Epidermal melanocyte (primary cell): Measurements from ENCODE around the gene FBXO8.

Source experiments
- DNase-seq: peaks from one replicate; pipeline ENCODE4 v3.0.0; 2011; ENCODE audit warnings: low spot score; ENCODE audit not compliant: insufficient read length

Gene FBXO8

DNA sequence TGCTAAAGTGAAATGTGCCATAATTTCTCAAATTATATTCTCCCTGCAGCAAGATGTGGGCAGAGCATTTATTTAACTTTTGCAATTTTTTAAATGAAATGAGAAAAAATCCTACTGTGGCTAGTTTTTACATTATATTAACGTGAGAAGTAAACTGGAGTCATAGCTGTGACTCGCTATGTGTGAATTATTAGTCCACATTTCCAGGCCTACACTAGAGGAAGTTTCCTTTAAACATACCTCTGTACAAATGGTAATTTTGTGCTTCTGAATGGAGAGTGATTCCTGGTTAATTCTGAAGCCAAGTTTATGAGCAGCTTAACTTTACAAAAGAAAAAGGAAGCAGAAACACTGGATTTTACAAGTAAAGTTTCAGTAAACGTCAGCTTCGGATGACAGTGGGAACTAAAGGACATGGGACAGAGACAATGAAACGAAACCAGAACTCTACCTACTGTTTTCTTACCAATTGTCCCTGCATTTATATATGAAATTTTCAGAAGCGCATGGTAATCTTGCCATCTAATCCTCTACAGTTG lies 72.4 kb downstream of the FBXO8 start:
- no peak for DNase-seq

DNA sequence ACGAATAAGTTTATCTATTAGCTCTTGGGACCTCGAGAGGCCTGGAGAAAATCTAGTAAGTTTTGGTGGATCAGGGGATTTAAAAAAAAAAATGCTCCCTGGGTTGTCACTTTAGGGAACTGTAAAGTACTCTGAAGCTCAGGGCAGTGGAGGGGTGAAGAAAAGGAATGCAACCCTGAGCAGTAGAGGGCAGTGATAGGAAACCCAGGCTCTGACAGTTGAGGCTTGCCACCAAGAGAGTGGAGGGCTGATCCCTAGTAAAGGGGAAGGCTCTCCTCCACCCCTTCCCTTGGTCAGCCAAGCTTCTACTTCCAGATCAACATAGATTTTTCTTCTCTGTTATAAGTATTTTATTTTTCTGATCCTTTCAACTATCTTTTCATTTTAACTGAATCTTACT lies 73.1 kb downstream of the FBXO8 start:
- DNase-seq = no peak

DNA sequence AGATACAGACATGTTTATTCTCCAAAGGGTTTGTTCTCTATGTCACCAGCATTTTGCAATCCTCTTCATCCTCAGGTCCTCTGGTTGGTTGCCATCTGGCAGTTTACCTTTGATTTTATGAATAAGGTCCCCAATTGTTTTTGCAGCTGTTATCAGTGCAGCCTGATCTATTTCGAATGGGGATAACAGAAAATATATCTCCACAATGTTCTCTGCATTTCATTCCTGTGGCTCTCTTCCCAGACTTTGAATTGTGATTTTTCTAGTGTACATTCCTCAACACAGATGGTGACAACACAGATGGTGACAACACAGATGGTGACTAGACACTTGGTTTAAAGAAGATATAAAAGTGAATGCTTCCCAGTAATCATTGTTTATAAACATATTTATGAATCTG lies 74.1 kb downstream of the FBXO8 start:
- no peak for DNase-seq

DNA sequence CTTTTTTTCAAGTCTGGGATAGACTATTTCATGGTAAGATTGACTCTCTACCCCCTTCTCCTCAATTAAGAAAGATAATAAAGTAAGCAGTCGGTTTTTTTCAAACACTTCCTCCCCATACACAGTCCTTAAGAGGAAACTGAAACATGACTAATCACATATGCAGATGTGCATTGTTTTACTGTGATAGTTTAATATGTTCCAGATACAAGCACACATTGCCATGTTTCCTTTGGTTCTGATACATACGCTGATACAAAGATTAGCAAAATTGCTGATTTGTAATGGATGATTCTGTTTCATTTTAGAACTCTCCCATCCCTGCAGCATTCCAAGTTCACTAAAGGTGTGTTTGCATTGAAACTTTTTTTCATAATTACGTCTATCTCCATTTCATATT lies 76.1 kb downstream of the FBXO8 start:
- no peak for DNase-seq

DNA sequence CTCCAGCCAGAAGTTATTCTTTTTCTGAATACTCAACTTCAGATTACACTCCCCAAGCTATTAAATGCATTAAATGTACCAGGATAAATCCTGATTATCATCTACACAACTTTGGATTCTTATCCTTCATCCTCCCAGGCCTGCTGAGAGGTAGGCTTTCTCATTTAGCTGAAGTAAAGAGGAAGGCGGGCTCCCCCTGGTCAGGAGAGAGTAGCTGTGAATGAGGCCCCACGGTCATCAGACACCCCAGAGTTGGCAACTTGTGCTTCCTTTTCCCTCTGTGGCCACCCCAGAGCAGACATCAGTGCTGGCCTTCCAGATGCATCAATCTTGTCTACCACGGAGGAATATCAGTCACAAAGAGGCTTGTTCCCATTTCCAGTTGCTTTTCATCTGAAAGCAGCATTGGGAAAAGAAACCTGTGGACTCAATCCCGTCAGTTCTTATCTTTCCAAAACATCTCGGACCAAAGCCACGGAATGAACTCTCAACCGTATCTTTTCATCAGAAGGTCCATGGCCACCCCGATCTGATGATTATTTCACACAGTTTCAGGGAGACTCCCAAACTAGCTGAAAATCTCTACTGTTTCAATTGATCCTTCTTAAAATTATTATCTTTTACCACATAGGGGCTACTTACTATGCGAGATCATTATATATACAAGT lies 79.2 kb downstream of the FBXO8 start:
- no peak for DNase-seq

DNA sequence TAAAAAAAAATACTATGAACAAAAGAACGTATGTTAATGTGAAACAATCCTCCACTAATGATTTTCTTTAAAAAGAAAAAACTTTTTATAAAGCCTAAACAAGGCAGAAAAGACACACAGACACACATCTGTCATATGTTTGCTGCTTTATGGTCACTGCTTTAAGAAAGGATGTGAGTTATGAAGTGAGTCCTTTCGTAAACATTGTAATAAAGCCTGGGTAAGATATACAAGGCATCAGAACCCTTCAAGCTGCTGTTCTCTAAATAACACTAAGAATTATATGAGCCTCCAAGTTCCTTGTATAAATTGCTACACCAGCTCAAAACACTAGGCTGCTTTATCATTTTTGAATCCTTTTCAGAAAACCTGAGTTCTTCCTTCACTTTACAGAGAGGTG lies 81.6 kb downstream of the FBXO8 start:
- no peak for DNase-seq

DNA sequence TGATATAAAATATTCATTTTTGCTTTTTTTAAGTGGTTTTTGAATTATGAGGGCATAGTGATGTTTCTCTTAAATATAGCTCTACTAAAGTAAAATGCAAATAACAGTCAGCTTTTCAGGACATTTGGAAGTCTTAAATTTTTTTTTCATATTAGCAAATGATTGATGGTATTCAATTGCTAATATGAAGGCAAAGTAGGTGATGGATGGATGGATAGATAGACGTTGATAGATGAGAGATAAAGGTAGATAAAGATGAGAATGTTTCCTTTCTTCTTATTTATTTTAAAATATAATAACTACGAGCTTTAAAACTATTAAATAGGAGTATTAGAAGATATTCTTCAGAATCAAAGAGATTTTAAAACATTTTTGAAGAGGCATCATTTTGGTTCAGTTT lies 83.7 kb downstream of the FBXO8 start:
- no peak for DNase-seq

DNA sequence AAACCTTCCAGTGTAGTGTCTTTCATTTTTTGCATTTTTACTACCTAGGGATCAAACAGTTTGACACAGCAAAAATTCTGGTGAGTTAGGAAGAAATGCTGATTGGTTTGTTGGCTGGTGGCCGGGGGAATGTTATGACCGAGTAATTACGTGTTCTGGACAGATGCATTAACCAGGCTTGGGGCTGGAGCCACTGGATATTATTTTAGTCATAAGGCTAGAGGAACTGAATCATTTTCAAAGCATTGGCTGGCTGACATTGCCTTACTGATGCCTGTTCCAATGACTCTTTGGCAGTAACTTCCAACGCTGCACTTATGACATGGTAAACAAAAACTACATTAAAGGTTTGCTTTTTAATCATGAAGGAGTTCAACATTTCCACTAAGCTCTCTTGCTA lies 84.6 kb downstream of the FBXO8 start:
- DNase-seq = no peak

DNA sequence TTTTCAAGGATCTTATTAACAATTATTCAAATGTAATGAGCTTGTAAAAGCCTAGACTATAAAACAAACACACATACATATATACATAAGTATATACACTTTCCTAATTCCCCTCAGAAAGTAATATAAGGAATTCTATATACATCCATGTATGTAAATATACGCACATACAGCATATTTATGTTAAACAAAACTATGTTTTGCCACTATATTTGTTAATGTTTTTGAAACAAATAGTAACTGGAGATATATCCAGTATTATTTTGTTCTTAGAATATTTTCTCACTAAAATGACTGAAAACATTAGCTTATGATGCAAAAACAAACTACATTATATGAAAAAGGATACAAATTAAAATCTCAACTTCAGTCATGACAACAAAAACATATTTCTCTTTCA lies 85.1 kb downstream of the FBXO8 start:
- DNase-seq = no peak

DNA sequence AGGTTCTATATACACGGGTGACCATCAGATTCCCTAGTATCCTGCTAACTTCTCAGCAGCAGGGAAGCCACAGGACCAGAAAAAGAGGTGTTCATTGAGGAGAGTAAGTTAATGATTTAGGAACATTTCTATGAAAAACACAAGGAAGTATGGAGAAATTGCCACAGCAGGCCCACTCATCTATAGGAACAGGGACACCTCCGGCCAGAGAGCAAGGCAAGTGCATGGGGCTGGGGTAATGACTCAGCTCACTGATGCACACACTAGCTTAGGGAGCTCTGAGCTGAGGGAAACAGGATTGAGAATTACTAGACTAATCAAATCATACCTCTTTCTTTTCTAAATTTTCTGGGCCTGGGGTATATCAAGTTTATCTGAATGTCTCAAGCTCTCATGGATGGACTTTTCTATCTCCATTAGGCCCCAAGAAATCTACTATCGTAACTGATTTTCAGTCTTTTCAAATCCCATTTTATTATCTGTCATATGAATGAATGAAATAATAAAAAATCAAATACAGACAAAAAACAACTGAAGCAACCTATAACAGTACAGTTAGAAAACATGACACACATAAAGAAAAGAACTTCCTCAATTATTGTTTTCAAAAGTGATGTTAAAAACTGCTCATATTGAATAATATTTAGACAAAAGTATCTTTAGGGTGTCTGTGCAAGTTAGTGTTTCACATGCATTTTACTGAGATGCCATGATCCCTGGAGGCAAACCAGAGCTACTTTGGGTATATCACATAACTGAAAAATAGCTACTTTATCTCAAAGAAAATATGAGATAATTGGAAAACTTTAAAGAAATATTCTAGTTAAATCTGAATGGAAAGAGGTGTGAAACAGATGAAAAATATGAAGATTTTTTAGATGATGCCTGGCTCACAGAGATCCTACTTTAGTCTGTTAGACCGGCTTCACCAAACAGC lies 89.8 kb downstream of the FBXO8 start:
- DNase-seq = no peak

DNA sequence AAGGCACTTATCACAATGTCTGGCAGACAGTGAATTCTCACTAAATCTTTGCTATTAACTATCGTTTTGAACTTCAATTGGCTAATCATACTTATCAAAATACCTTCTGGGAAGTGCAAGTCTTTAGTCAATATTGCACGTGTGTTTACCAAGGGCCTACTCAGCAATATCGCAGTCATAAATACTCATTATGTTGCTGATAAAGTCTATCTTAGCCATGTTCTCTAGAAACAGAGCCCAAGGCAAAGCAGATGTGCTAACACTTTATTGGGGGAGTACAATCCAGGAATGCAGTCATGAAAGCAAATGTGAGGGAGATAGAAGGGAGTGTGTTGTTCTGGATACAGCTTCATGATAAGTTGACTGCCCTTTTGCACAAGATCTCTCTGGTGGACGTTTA lies 90.5 kb downstream of the FBXO8 start:
- no peak for DNase-seq

DNA sequence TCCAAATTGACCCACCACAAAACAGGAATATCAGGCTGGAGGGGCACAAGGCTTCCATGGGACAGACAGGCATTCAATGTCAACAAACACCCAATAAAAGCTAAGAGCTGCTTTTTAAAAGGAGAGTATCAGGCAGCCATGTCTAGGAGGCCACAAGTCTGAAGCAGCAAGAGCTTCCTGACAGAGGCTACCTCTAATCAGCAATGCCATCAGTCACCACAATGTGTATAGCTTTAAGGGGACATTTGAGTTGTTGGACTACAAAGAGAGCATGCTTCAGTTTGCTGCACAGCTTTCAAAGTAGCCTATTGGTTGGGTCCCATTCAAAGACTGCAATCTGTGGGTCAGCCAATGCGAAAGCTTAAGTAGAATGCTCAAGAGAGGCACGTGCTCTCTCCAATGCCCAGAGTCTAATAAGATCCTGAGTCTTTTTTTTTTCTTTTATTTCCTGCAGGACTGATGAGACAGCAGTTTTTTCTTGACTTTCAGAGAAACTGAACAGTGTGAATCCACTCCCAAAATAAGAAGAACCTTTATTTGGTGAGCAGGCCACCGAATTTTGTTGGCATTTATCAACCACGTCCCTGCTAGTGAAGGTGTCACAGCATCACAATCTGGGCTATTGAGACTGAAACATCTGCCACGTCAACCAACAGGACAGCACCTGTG lies 92.5 kb downstream of the FBXO8 start:
- no peak for DNase-seq

DNA sequence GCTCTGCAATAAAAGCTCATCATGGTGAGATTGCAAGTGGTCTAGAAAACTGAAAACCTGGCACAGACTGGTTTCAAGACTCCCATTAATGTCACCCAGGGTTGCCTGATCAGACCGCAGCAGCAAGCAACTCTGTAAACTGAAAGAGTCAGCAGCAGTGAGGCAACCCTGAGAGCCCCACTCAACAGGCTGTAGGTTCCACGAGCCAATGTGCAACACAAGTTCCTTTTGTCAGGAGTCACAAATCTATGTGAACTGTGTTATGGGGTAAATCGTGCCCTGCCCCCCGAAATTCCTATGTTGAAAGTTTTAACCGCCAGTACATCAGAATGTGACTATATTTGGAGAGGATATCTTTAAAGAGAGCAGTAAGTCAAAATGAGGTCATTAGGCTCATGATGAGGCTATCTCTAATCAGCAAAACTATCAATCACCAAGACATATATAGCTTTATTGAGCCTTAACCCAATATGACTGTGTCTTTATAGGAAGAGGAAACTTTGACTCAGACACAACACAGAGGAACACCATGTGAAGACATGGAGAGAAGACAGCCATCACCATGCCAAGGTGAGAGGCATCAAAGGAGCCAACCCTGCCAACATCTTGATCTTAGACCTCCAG lies 94.0 kb downstream of the FBXO8 start:
- no peak for DNase-seq
